ENCODE results near the gene BCR. TPM values are rescaled to one million over a fixed set of nuclear protein-coding genes. Genes with fewer than 3 reads are reported as not detected.

BCR gene
- total and polyA plus RNA-seq, 2 donors (not counting 1 experiment from before 2014, with no cell fraction given): 15.7 to 66.6 TPM

DNA sequence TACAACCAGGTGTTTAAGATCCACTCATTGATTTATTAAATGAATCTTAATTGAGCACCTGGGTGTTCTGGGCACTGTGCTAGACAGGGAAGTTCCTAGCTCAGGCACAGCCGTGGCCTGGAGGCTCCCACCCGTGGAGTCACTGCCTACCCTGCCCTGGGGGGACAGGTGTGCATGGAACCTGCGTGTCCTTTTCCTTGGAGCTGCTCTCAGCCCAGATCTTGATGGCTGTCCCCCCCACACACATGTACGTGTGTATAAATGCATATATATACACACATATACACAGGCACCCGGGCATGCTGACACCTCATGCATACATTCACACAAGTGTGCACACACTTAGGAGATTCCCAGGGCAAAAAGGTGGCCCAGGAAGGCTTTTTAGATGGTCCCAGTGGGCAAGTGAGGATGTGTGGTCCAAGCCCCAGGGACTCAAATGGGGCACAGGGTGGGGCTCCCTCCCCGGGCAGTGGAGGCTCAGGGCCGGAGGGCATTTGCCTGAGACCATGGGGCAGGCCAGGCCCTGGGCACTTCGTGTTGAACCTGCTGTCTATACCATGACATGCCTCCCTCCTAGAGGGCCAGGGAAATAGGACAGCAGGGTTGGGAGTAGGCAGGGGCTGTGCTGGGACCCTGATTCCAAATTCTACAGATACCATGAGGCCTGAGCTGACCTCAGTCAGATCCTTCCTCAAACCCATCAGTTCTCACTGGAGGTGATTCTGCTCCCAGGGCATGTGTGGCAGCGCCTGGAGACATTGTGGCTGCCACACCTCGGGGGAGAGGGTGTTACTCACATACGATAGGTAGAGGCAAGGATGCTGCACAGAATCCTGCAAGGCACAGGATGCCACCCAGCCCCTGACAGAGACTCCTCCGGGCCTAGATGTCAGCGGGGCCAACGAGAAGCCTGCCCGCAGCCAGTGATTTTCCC, 77.8 kb downstream of the BCR start:
- Histone ChIP-seq H3K36me3 (ENCODE audit: control insufficient read depth, insufficient read depth, low read length) (peaks cover 15% of the 10 kb centered on the region), H3K79me2 (ENCODE audit: control insufficient read depth, insufficient read depth, low read length) (no peaks in the 10 kb centered on the region), H3K27ac (ENCODE audit: insufficient read depth, low read length) (no peak overlapping the region), H3K4me1 (ENCODE audit: control insufficient read depth, extremely low read depth, insufficient read depth, low read length) (peaks cover 11% of the 10 kb centered on the region), H3K4me3 (replicated peaks in 1 of 4; ENCODE audit: control extremely low read depth in 1 of 4, insufficient read depth in 1 of 4, low read depth in 3 of 4, low read length in 4 of 4) (no peak overlapping the region), H2AFZ (ENCODE audit: low read length) (no peak overlapping the region), H4K20me1 (ENCODE audit: control insufficient read depth, extremely low read depth, insufficient read depth, low read length) (no peaks in the 10 kb centered on the region), H3K4me2 (ENCODE audit: extremely low read depth, insufficient read depth, low read length) (no peak overlapping the region), H3K27me3 (ENCODE audit: control insufficient read depth, insufficient read depth, low read length) (no peaks in the 10 kb centered on the region), H3K9ac (ENCODE audit: insufficient read depth, low read length) (no peak overlapping the region), H3K9me3 (ENCODE audit: control insufficient read depth, insufficient read depth, low read depth, low read length) (no peaks in the 10 kb centered on the region)
- DNase-seq (ENCODE audit: low read depth in 2 of 2): no peak
- TF ChIP-seq EZH2 (IDR thresholded peaks at IDR 0.05; ENCODE audit: low read length, missing control alignments): no peak
- no peak for TF ChIP-seq CTCF (conservative IDR thresholded peaks at IDR 0.05 in 1 of 2, IDR thresholded peaks at IDR 0.05 in 1 of 2; ENCODE audit: low read depth in 1 of 2, low read length in 2 of 2)

GRCh38 chr22:23258826-23259170, 78.5 kb downstream of the BCR start:
- Histone ChIP-seq H3K27me3 (ENCODE audit: control insufficient read depth, insufficient read depth, low read length) (no peaks in the 10 kb centered on the region), H3K36me3 (ENCODE audit: control insufficient read depth, insufficient read depth, low read length) (peaks cover 16% of the 10 kb centered on the region), H3K79me2 (ENCODE audit: control insufficient read depth, insufficient read depth, low read length) (no peaks in the 10 kb centered on the region), H3K4me1 (ENCODE audit: control insufficient read depth, extremely low read depth, insufficient read depth, low read length) (peaks cover 11% of the 10 kb centered on the region), H3K9ac (ENCODE audit: insufficient read depth, low read length) (no peak overlapping the region), H4K20me1 (ENCODE audit: control insufficient read depth, extremely low read depth, insufficient read depth, low read length) (no peaks in the 10 kb centered on the region), H2AFZ (ENCODE audit: low read length) (no peak overlapping the region), H3K4me2 (ENCODE audit: extremely low read depth, insufficient read depth, low read length) (no peak overlapping the region), H3K4me3 (replicated peaks in 1 of 4; ENCODE audit: control extremely low read depth in 1 of 4, insufficient read depth in 1 of 4, low read depth in 3 of 4, low read length in 4 of 4) (no peak overlapping the region), H3K9me3 (ENCODE audit: control insufficient read depth, insufficient read depth, low read depth, low read length) (no peaks in the 10 kb centered on the region), H3K27ac (ENCODE audit: insufficient read depth, low read length) (no peak overlapping the region)
- TF ChIP-seq EZH2 (IDR thresholded peaks at IDR 0.05; ENCODE audit: low read length, missing control alignments) (no peak), CTCF (conservative IDR thresholded peaks at IDR 0.05 in 1 of 2, IDR thresholded peaks at IDR 0.05 in 1 of 2; ENCODE audit: low read depth in 1 of 2, low read length in 2 of 2) (no peak)
- no peak for DNase-seq (ENCODE audit: low read depth in 2 of 2)

GRCh38 chr22:23259916-23260644, 79.8 kb downstream of the BCR start:
- Histone ChIP-seq H3K4me3 (replicated peaks in 1 of 4; ENCODE audit: control extremely low read depth in 1 of 4, insufficient read depth in 1 of 4, low read depth in 3 of 4, low read length in 4 of 4) (no peak overlapping the region), H3K36me3 (ENCODE audit: control insufficient read depth, insufficient read depth, low read length) (peaks cover 13% of the 10 kb centered on the region), H3K27me3 (ENCODE audit: control insufficient read depth, insufficient read depth, low read length) (no peaks in the 10 kb centered on the region), H3K4me2 (ENCODE audit: extremely low read depth, insufficient read depth, low read length) (no peak overlapping the region), H3K4me1 (ENCODE audit: control insufficient read depth, extremely low read depth, insufficient read depth, low read length) (peaks cover 11% of the 10 kb centered on the region), H3K9me3 (ENCODE audit: control insufficient read depth, insufficient read depth, low read depth, low read length) (no peaks in the 10 kb centered on the region), H3K79me2 (ENCODE audit: control insufficient read depth, insufficient read depth, low read length) (no peaks in the 10 kb centered on the region), H3K27ac (ENCODE audit: insufficient read depth, low read length) (no peak overlapping the region), H4K20me1 (ENCODE audit: control insufficient read depth, extremely low read depth, insufficient read depth, low read length) (no peaks in the 10 kb centered on the region), H3K9ac (ENCODE audit: insufficient read depth, low read length) (no peak overlapping the region), H2AFZ (ENCODE audit: low read length) (no peak overlapping the region)
- no peak for DNase-seq (ENCODE audit: low read depth in 2 of 2)
- no peak for TF ChIP-seq CTCF (conservative IDR thresholded peaks at IDR 0.05 in 1 of 2, IDR thresholded peaks at IDR 0.05 in 1 of 2; ENCODE audit: low read depth in 1 of 2, low read length in 2 of 2)
- TF ChIP-seq EZH2 (IDR thresholded peaks at IDR 0.05; ENCODE audit: low read length, missing control alignments): no peak
